ENCODE results near the gene MYO5A.
"Not testable (repeated sequence)": the region's sequence is repeated elsewhere in the genome, so short reads cannot be mapped to it uniquely, and the experiment has no call there.

The MYO5A gene

DNA sequence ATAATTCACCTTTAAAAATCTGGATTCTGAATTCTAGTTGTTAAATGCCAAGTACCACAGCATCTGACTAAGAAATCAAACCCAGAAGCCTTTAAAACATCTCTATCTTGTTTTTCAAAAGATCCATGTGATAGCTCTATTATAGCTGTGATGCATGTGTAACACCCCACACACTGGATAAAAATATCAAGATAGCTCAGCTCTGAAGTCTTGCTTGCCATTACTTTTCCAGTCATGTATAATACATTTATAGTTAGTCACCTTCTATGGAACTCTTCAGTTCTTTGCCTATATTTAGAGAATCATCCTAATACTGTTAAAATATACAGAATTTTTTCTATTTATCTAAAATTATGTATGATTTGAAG, 28.6 kb upstream of the MYO5A start:
- DNase-seq (ENCODE audit: low read depth) = no peak
- TF ChIP-seq POLR2A (IDR thresholded peaks at IDR 0.05; ENCODE audit: extremely low read depth, insufficient read length) (no peak), MYC (IDR thresholded peaks at IDR 0.05; ENCODE audit: low read depth, low read length) (no peak)
- TF ChIP-seq, protein P1, sequence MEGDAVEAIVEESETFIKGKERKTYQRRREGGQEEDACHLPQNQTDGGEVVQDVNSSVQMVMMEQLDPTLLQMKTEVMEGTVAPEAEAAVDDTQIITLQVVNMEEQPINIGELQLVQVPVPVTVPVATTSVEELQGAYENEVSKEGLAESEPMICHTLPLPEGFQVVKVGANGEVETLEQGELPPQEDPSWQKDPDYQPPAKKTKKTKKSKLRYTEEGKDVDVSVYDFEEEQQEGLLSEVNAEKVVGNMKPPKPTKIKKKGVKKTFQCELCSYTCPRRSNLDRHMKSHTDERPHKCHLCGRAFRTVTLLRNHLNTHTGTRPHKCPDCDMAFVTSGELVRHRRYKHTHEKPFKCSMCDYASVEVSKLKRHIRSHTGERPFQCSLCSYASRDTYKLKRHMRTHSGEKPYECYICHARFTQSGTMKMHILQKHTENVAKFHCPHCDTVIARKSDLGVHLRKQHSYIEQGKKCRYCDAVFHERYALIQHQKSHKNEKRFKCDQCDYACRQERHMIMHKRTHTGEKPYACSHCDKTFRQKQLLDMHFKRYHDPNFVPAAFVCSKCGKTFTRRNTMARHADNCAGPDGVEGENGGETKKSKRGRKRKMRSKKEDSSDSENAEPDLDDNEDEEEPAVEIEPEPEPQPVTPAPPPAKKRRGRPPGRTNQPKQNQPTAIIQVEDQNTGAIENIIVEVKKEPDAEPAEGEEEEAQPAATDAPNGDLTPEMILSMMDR (IDR thresholded peaks at IDR 0.05; ENCODE audit: low read depth, low read length) = no peak
- TF ChIP-seq, protein P2, sequence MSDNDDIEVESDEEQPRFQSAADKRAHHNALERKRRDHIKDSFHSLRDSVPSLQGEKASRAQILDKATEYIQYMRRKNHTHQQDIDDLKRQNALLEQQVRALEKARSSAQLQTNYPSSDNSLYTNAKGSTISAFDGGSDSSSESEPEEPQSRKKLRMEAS (IDR thresholded peaks at IDR 0.05; ENCODE audit: low read depth, low read length) = no peak
- no peak overlapping the region for H3K4me3 ChIP-seq (ENCODE audit: low read depth, low read length)

DNA sequence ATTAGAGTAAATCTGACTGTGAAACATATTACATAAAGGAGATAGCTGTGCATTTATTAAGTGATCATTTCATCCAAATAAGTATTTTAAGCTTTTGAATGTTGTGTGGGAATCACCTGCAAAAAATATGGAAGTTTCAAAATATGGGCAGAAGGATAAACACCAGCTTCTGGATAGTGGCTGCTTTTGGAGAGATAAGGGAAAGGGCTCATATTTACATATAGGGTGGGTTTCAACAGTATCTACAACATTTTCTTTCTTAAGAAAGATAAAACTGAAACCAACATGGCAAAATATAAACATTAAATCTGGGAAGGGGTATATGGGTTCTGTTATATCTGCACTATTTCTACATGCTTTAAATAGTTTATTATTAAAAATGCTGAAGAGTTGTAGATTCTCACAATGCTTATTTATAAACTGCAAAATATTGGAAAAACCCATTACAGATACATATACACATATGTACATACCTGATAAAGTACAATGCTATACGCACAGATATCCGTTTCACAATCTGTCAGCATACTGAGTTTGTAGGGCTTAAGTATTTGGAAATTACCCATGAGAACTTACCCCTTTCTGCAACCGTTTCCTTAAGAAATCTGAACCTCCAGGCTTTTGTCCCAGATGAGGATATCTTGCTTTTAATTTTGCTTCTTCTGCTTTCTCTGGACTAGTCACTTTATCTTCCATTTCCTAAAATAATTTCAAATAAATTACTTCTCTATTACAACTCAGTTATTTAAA, 28.0 kb upstream of the MYO5A start:
- no peak for DNase-seq (ENCODE audit: low read depth)
- no peak for TF ChIP-seq MYC (IDR thresholded peaks at IDR 0.05; ENCODE audit: low read depth, low read length)
- TF ChIP-seq, protein P1 (IDR thresholded peaks at IDR 0.05; ENCODE audit: low read depth, low read length) = no peak
- TF ChIP-seq, protein P2 (IDR thresholded peaks at IDR 0.05; ENCODE audit: low read depth, low read length) = no peak
- no peak for TF ChIP-seq POLR2A (IDR thresholded peaks at IDR 0.05; ENCODE audit: extremely low read depth, insufficient read length)
- no peak overlapping the region for H3K4me3 ChIP-seq (ENCODE audit: low read depth, low read length)

DNA sequence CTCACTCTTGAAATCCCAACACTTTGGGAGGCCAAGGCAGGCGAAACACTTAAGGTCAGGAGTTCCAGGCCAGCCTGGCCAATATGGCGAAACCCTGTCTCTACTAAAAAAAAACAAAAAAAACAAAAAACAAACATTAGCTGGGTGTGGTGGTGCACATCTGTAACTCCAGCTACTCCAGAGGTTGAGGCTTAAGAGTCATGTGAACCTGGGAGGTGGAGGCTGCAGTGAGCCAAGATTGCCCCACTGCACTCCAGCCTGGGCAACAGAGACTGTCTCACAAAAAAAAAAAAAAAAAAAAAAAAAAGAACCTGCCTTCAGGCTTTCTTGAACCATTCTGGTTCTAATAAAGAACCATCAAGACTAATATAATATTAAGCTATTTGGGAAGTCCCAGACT, 23.6 kb upstream of the MYO5A start:
- DNase-seq (ENCODE audit: low read depth) = no peak
- TF ChIP-seq POLR2A (IDR thresholded peaks at IDR 0.05; ENCODE audit: extremely low read depth, insufficient read length) = no peak
- TF ChIP-seq, protein P2 (IDR thresholded peaks at IDR 0.05; ENCODE audit: low read depth, low read length) = no peak
- no peak for TF ChIP-seq MYC (IDR thresholded peaks at IDR 0.05; ENCODE audit: low read depth, low read length)
- TF ChIP-seq, protein P1 (IDR thresholded peaks at IDR 0.05; ENCODE audit: low read depth, low read length) = no peak
- H3K4me3 ChIP-seq (ENCODE audit: low read depth, low read length) = no peak overlapping the region

DNA sequence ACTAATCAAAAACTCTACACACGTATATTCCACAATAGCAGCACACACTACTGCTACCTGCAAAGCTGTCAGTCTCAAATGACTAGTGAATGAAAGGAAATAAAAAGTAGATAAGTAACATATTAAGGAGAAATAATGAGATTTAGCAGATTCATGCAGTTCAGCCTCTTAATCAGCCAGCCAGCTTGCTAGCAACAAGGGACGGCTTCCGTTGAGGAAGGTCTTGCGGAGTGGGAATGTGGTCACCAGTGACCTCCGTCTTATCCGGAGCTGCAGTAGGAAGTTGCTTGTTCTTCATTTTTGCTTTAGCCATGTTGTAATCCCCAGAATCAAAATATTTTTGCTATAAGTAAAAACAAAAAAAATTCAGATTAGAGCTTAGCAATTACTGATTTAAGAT, 23.1 kb upstream of the MYO5A start:
- TF ChIP-seq POLR2A (IDR thresholded peaks at IDR 0.05; ENCODE audit: extremely low read depth, insufficient read length) (no peak), MYC (IDR thresholded peaks at IDR 0.05; ENCODE audit: low read depth, low read length) (no peak)
- TF ChIP-seq, protein P2 (IDR thresholded peaks at IDR 0.05; ENCODE audit: low read depth, low read length) = no peak
- TF ChIP-seq, protein P1 (IDR thresholded peaks at IDR 0.05; ENCODE audit: low read depth, low read length) = no peak
- H3K4me3 ChIP-seq (ENCODE audit: low read depth, low read length) = no peak overlapping the region
- DNase-seq (ENCODE audit: low read depth) = no peak

DNA sequence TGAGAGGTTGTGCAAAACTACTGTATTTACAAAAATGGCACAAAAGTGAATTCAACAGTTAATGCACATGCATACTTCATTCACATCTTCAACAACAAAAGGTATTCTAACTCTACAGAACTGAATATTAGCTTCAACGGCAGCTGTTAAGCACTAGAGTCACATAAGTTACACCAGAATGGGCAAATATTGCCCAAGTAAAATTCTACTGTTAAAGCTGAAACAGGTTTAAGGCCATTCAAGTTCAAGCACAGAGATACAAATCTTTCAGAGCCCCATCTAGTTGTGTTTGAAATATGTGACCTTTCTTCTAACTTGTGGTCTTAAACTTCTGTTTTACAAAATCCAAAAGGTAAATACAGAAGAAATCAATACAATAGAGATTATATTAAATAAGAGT, 22.5 kb upstream of the MYO5A start:
- not testable (repeated sequence) for H3K4me3 ChIP-seq (ENCODE audit: low read depth, low read length); DNase-seq (ENCODE audit: low read depth)

DNA sequence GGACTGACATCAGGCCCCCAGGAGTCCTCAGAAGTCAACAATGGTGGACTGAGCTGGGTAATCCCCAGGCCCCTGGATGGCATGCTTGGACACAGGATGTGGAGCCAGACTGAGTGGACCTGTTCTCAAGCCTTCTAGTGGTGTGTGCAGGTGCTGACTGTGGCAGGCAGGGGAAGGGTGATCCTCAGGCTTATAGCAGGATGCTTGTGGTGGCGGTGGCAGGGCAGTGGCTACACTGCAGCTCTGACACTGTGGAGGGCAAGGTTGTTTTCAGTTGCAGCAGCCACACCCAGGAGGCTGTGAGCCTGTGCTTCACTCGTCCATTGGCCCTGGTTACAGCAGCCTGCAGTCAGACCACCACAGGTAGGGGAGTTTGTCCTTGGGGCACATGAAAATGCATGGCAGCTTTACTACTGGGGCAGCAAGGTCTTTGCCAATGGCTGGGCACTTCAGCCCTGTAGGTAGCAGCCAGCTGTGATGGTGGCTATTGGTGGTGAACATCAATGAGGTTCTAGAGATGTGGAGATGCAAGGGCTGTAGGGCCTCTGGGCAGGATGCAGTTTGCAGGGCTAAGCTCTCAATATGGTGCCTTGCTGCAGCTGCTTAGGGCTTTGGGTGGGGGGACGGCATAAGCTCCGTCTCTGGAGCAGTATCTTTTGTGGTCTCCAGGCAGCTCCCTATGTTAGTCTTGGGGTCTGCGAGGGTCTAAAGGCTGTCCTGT, 17.5 kb upstream of the MYO5A start:
- H3K4me3 ChIP-seq (ENCODE audit: low read depth, low read length) = no peak overlapping the region
- no peak for DNase-seq (ENCODE audit: low read depth)
- TF ChIP-seq POLR2A (IDR thresholded peaks at IDR 0.05; ENCODE audit: extremely low read depth, insufficient read length) (no peak), MYC (IDR thresholded peaks at IDR 0.05; ENCODE audit: low read depth, low read length) (no peak)
- TF ChIP-seq, protein P2 (IDR thresholded peaks at IDR 0.05; ENCODE audit: low read depth, low read length) = no peak
- TF ChIP-seq, protein P1 (IDR thresholded peaks at IDR 0.05; ENCODE audit: low read depth, low read length) = no peak

Measured in NB4 (cell line).